Heart right ventricle (tissue), 16 donors: ENCODE results near the gene PACS2. TPM values are rescaled to one million over a fixed set of nuclear protein-coding genes. Genes with fewer than 3 reads are reported as not detected.
A peak's percentile ranks its signal among the peaks of the same experiment; 100 is the strongest.
"Not testable (repeated sequence)": the region's sequence is repeated elsewhere in the genome, so short reads cannot be mapped to it uniquely, and the experiment has no call there.

Source experiments
- ATAC-seq, 8 donors: fragments of 200-7000 bp; cut with Tn5 transposase; one replicate each; pipeline ENCODE4 v1.9.1; 2020; ENCODE audit warnings: mild to moderate bottlenecking in 8 of 8, moderate library complexity in 8 of 8, moderate number of reproducible peaks in 1 of 8
- DNase-seq, 2 donors: peaks; one replicate each; pipeline ENCODE4 v3.0.0-alpha.2; 2020
- H3K27ac ChIP-seq, 10 donors: fragments of 200-600 bp; sonication (generic) in 2 of 10; one replicate each; pipeline versions ENCODE4 v1.5.0 to v1.8.0; 2020 to 2022; ENCODE audit warnings: mild to moderate bottlenecking in 3 of 10
- H3K27me3 ChIP-seq, 7 donors: fragments of 200-600 bp; one replicate each; pipeline ENCODE4 v1.8.0; 2021 to 2022; ENCODE audit warnings: mild to moderate bottlenecking in 2 of 7
- H3K36me3 ChIP-seq, 9 donors: fragments of 200-600 bp; sonication (generic) in 1 of 9; one replicate each; pipeline versions ENCODE4 v1.5.0 to v1.8.0; 2020 to 2022; ENCODE audit warnings: mild to moderate bottlenecking in 2 of 9
- H3K4me1 ChIP-seq, 9 donors: fragments of 200-600 bp; sonication (generic) in 1 of 9; one replicate each; pipeline versions ENCODE4 v1.5.0 to v1.8.0; 2020 to 2022; ENCODE audit warnings: mild to moderate bottlenecking in 4 of 9
- H3K4me3 ChIP-seq, 10 donors: fragments of 200-600 bp; sonication (generic) in 2 of 10; one replicate each; pipeline versions ENCODE4 v1.5.0 to v1.8.0; 2020 to 2022; ENCODE audit warnings: mild to moderate bottlenecking in 7 of 10, moderate library complexity in 2 of 10
- H3K9me3 ChIP-seq, 11 donors: fragments of 200-600 bp in 10 of 11; sonication (generic) in 2 of 11; one replicate each; pipeline versions ENCODE4 v1.5.0 to v1.8.0; 2013 to 2022; ENCODE audit warnings: mild to moderate bottlenecking in 2 of 11, control low read depth in 1 of 11, moderate library complexity in 1 of 11
- WGBS, 2 donors: extraction: QIAGEN DNeasy Blood & Tissue Kit; methylation state at CpG; one replicate each; pipeline ENCODE4 v1.1.7; 2013; ENCODE audit warnings: inconsistent platforms in 1 of 2; 5-methylcytosine and 5-hydroxymethylcytosine counted together
- intact Hi-C, 10 donors: fragments of 100-400 bp; cut with DNase I; formaldehyde crosslinking; loops; one replicate each; pipeline versions ENCODE4 v1.11.1 to v1.14.2; 2022
- polyA plus RNA-seq, 2 donors: library from polyadenylated mRNA; stranded (reverse); fragments of 200-250 nt; gene quantifications; one replicate each; pipeline ENCODE4 v1.2.3, GENCODE V29; 2013
- total RNA-seq, 10 donors: library from RNA; stranded (reverse); fragmentation: NEBNext Ultra II Directional in 3 of 10; extraction: Animal tissue kit (Norgen Biotek cat#: 25700) in 3 of 10; gene quantifications; one replicate each; pipeline versions ENCODE4 v1.2.1 to v1.2.4, GENCODE V29; 2021 to 2023
- TF ChIP-seq, protein P1 (sequence below), 9 donors: fragments of 200-600 bp; sonication (generic) in 2 of 9; IDR thresholded peaks; one replicate each; pipeline versions ENCODE4 v1.5.0 to v1.8.0; 2021 to 2022; ENCODE audit warnings: antibody characterized with exemption in 9 of 9, mild to moderate bottlenecking in 5 of 9, moderate library complexity in 1 of 9
- donor health status: Arrhythmogenic right ventricular cardiomyopathy.
- donor health status: ischemic (EF 13 %, LVEDD 7.1; RV severe dilation, severe dysfunction).
- donor health status: healthy with polysubstance abuse.
- donor health status: DM: no; HTN: yes; CAD: no.
- donor health status: DM: no; HTN: no; CAD: no.
- donor health status: ischemic (EF 25% LVEDD 6.9; RV normal size, moderate dysfunction).
- donor health status: ischemic (EF 25% LVEDD 5.7; RV mildly dilated, moderate dysfunction).
- donor health status: healthy.
- donor health status: DM: yes; HTN: yes; CAD: no.
- donor health status: Ischemic cardiomyopathy.
- donor health status: ischemic (EF 35%, LVEDD 5.7; RV mildly dilated, moderate dysfunction).
- donor health status: nonischemic (EF 11% LVEDD 7.7; RV severe dilation, severe dysfunction).
- donor health status: DM: yes; HTN: yes; CAD: no.
- donor health status: PGD.
- donor health status: ischemic (EF 29% LVEDD 5.4; RV normal size, mild dysfunction).
- donor health status: nonischemic (EF 23%, LVEDD 6.1; RV moderate dilation, normal function).

PACS2 gene
- total and polyA plus RNA-seq, 12 donors = 41.8 to 123 (median 54.6) TPM

DNA sequence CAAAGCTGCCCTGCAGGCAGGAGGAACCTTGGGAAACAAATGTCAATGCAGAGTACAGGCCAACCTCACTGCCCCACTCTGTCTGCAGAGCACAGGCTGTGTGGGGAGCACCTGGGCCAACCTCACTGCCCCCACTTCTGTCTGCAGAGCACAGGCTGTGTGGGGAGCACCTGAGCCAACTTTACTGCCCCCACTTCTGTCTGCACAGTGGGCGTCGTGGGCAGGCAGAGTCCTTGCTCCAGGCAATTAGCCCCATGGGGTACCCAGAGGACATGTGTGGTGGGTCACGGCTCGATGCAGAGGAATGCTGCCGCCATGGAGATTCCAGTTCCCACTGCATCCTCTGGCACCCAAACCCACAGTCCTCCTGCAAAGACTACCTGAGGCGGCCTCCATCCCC lies 39.9 kb upstream of the PACS2 start:
- intact Hi-C loops = no loop called here
- peak overlapping the region in 1 of 10 donors; percentile 57 for H3K27ac ChIP-seq
- peaks cover 0 to 20% (median 0%) of the 10 kb centered on the region in 9 donors for H3K36me3 ChIP-seq
- H3K4me3 ChIP-seq = no peak overlapping the region
- no peaks in the 10 kb centered on the region for H3K27me3 ChIP-seq
- 90 to 92% methylated on average over 6 of the region's 6 CpGs for WGBS, 2 donors
- TF ChIP-seq, protein P1, sequence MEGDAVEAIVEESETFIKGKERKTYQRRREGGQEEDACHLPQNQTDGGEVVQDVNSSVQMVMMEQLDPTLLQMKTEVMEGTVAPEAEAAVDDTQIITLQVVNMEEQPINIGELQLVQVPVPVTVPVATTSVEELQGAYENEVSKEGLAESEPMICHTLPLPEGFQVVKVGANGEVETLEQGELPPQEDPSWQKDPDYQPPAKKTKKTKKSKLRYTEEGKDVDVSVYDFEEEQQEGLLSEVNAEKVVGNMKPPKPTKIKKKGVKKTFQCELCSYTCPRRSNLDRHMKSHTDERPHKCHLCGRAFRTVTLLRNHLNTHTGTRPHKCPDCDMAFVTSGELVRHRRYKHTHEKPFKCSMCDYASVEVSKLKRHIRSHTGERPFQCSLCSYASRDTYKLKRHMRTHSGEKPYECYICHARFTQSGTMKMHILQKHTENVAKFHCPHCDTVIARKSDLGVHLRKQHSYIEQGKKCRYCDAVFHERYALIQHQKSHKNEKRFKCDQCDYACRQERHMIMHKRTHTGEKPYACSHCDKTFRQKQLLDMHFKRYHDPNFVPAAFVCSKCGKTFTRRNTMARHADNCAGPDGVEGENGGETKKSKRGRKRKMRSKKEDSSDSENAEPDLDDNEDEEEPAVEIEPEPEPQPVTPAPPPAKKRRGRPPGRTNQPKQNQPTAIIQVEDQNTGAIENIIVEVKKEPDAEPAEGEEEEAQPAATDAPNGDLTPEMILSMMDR (IDR thresholded peaks at IDR 0.05) = no peak
- peak in 2 of 8 donors; percentile 14 to 20 for ATAC-seq
- H3K4me1 ChIP-seq = peaks cover 0 to 14% (median 4%) of the 10 kb centered on the region in 9 donors
- no peaks in the 10 kb centered on the region for H3K9me3 ChIP-seq
- no peak for DNase-seq

DNA sequence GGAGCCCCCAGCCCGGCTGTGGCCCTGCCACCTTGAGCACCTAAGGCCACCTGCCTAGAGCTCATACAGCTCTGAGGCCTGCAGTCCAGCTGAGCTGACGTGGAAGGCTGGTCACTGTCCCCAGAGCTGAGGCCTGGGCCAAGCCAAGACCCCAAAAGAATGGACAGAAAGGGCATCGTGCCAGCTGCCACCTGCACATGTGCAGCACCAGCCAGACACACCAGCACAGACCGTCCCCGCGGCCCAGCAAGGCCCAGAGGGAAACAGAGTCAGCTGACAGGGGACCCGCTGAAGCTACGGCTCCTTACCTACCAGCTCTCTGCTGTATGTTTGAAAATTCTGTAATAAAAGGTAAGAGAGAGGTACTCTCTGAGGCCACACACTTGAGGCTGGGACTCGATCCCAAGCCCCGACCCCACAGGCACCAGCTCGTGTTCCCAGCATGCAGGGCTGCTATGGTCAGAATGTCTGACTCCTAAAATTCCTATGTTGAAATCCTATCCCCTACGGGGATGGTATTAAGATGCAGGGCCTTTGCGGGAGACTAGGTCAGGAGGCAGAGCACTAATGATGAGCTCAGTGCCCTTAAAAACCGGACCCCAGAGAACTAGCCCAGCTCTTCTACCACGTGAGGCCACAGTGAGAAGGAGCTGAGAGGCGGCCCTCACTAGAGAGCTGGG lies 39.1 kb upstream of the PACS2 start:
- intact Hi-C loops = no loop called here
- DNase-seq (no peak), ATAC-seq (peak in 6 of 8 donors; percentile 24 to 93 (median 49))
- no peak overlapping the region for H3K4me3 ChIP-seq
- peaks cover 0 to 17% (median 0%) of the 10 kb centered on the region in 9 donors for H3K36me3 ChIP-seq
- no peaks in the 10 kb centered on the region for H3K27me3 ChIP-seq
- peaks cover 0 to 14% (median 4%) of the 10 kb centered on the region in 9 donors for H3K4me1 ChIP-seq
- 77 to 84% methylated on average over 16 of the region's 16 CpGs for WGBS, 2 donors
- TF ChIP-seq, protein P1 (IDR thresholded peaks at IDR 0.05) = no peak
- H3K9me3 ChIP-seq = no peaks in the 10 kb centered on the region
- peak overlapping the region in 2 of 10 donors; percentile 14 to 57 for H3K27ac ChIP-seq

DNA sequence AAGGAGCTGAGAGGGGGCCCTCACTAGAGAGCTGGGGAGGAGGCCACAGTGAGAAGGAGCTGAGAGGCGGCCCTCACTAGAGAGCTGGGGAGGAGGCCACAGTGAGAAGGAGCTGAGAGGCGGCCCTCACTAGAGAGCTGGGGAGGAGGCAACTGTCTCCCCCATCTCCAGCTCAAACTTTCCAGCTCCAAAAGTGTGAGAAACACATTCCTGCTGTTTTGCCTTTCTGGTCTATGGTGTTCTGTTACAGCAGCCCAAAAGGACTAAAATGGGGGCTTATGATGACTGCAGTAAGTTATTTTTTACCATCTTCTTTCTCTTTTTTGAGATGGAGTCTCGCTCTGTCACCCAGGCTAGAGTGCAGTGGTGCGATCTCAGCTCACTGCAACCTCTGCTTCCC lies 37.1 kb upstream of the PACS2 start:
- intact Hi-C loops = not testable (repeated sequence)

DNA sequence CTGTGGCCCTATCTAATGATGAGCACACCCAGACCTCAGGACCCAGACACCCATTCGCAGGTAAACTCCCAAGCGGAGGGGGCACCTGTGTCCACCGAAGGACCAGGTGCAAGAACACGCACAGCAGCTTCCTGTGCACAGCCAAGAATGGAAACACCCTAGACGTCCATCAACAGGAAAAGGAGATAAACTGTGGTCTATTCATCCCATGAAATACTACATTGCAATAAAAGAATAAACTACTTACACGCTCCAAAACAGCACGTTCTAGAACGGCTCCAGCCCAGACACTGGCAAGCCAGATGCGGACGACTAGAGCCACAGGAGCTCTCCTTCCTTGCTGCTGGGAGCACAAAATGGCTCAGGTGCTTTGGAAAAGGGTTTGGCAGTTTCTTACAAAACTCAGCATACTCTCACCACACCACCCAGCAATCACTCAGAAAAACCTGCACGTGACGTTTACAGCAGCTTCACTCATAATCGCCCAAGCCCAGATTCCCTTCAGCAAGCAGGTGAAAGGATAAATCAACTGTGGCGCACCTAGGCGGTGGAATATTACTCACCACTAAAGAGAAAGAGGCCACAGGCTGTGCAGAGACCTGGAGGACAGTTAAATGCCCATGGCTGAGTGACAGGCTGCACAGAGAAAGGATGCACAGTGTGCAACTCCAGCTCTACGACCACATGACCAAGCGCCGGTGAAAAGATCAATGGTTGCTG lies 34.7 kb upstream of the PACS2 start:
- H3K36me3 ChIP-seq = peaks cover 0 to 13% (median 0%) of the 10 kb centered on the region in 9 donors
- TF ChIP-seq, protein P1 (IDR thresholded peaks at IDR 0.05) = no peak
- 90% methylated on average over 18 of the region's 18 CpGs for WGBS, 2 donors
- DNase-seq = no peak
- ATAC-seq = no peak
- intact Hi-C loops = loop anchor here in 7 of 10 donors (2.0 to 10.0 kb wide), 7 partner anchors 72 to 189 kb away; no protein-coding TSS in a partner anchor
- H3K27me3 ChIP-seq = no peaks in the 10 kb centered on the region
- H3K4me1 ChIP-seq = peaks cover 0 to 25% (median 14%) of the 10 kb centered on the region in 9 donors
- H3K4me3 ChIP-seq = no peak overlapping the region
- no peaks in the 10 kb centered on the region for H3K9me3 ChIP-seq
- H3K27ac ChIP-seq = no peak overlapping the region

More for the DNA sequence above, 37.1 kb upstream of the PACS2 start:
- H3K4me3 ChIP-seq, DNase-seq, H3K36me3 ChIP-seq, H3K27ac ChIP-seq, H3K9me3 ChIP-seq, H3K27me3 ChIP-seq, ATAC-seq: not testable (repeated sequence)
- WGBS, 2 donors = 39 to 98% methylated on average over 3 of the region's 4 CpGs
- peaks cover 0 to 20% (median 10%) of the 10 kb centered on the region in 9 donors for H3K4me1 ChIP-seq
